Measurements from ENCODE around the gene SMARCA1.

DNA sequence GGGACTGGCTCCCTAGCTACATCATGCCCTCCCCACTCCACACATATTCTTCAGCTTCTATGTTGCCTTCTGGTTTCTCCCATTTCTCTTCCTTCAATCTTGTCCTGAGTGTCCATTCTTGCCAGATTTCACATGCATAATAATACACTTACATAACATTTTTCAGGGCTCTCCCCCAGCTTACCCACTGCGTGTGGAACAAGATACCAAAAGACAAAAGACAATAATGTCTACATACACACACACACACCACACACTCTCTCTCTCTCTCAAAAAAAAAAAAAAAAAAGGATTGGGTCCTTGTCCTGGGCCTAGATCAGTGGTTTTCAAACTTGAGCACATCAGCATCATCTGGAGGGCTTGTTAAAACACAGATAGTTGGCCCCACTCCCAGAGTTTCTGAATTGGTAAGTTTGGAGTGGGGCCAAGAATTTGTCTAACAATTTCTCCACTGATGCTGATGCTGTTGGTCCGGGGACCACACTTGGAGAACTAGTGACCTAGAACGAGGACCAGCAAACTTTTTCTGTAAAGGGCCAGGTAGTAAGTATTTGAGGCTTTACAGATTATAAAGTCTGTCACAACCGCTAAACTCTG, 6.5 kb upstream of the SMARCA1 start:
- TF ChIP-seq, protein P1, sequence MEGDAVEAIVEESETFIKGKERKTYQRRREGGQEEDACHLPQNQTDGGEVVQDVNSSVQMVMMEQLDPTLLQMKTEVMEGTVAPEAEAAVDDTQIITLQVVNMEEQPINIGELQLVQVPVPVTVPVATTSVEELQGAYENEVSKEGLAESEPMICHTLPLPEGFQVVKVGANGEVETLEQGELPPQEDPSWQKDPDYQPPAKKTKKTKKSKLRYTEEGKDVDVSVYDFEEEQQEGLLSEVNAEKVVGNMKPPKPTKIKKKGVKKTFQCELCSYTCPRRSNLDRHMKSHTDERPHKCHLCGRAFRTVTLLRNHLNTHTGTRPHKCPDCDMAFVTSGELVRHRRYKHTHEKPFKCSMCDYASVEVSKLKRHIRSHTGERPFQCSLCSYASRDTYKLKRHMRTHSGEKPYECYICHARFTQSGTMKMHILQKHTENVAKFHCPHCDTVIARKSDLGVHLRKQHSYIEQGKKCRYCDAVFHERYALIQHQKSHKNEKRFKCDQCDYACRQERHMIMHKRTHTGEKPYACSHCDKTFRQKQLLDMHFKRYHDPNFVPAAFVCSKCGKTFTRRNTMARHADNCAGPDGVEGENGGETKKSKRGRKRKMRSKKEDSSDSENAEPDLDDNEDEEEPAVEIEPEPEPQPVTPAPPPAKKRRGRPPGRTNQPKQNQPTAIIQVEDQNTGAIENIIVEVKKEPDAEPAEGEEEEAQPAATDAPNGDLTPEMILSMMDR (IDR thresholded peaks at IDR 0.05) = no peak
- TF ChIP-seq EZH2 (IDR thresholded peaks at IDR 0.05; ENCODE audit: borderline replicate concordance, insufficient read depth, low read depth, low read length, poor library complexity, severe bottlenecking) = no peak
